ENCODE results near the gene DUSP11. TPM values are rescaled to one million over a fixed set of nuclear protein-coding genes. Genes with fewer than 3 reads are reported as not detected.

The DUSP11 gene
- total and polyA plus RNA-seq, 9 of the 15 experiments (the other 6 are each of a cell fraction or from before 2014, with no cell fraction given) = 20.7 to 79.8 (median 29.3) TPM

GRCh38 chr2:73779467-73780236, at the start of gene DUSP11 (continued):
- TF ChIP-seq U2AF1 (optimal IDR thresholded peaks at IDR 0.05; ENCODE audit: low read depth, low read length) (no peak), ZBTB49 (CRISPR knock-in tag; IDR thresholded peaks at IDR 0.05; ENCODE audit: borderline replicate concordance) (no peak), BRD4 (IDR thresholded peaks at IDR 0.05) (no peak), ZNF668 (CRISPR knock-in tag; IDR thresholded peaks at IDR 0.05) (no peak), ETV5 (CRISPR knock-in tag; IDR thresholded peaks at IDR 0.05; ENCODE audit: low read depth) (peak; percentile 40), HNRNPH1 (optimal IDR thresholded peaks at IDR 0.05; ENCODE audit: low read depth, low read length) (no peak), MCM5 (IDR thresholded peaks at IDR 0.05; ENCODE audit: low read depth) (no peak), HMBOX1 (IDR thresholded peaks at IDR 0.05) (no peak), XRCC5 (IDR thresholded peaks at IDR 0.05; ENCODE audit: low read depth, low read length) (peak; percentile 79; the same call in 1 of the 2 replicates), HOXB6 (CRISPR knock-in tag; IDR thresholded peaks at IDR 0.05; ENCODE audit: borderline replicate concordance) (no peak), POLR3G (IDR thresholded peaks at IDR 0.05; ENCODE audit: extremely low read depth, insufficient read length, insufficient replicate concordance) (no peak), HNRNPLL (IDR thresholded peaks at IDR 0.05; ENCODE audit: low read depth, low read length, poor library complexity, severe bottlenecking) (peak; percentile 58), UBTF (IDR thresholded peaks at IDR 0.05; ENCODE audit: borderline replicate concordance in 1 of 2, low read depth in 2 of 2, low read length in 2 of 2) (no peak), KAT8 (IDR thresholded peaks at IDR 0.05; ENCODE audit: low read depth) (no peak), ARNT (IDR thresholded peaks at IDR 0.05) (no peak), MNT (conservative IDR thresholded peaks at IDR 0.05) (peak; percentile 88 to 90), ARID2 (IDR thresholded peaks at IDR 0.05) (no peak), FOXP4 (CRISPR knock-in tag; IDR thresholded peaks at IDR 0.05; ENCODE audit: borderline replicate concordance) (0 out of 2 replicates have a peak, but pooled peaks have one; percentile 23)
